GM18873 (cell line): ENCODE measurements around the gene CTAGE8.
"Not testable (repeated sequence)": the region's sequence is repeated elsewhere in the genome, so short reads cannot be mapped to it uniquely, and the experiment has no call there.

ENCODE experiments used
- ATAC-seq: cut with Tn5 transposase; IDR thresholded peaks from one replicate; pipeline ENCODE4 v1.9.1; 2021; ENCODE audit warnings: mild to moderate bottlenecking, moderate library complexity, moderate number of reproducible peaks; ENCODE audit not compliant: unreplicated experiment, low FRiP score

The CTAGE8 gene

GRCh38 chr7:144262128-144262527, 7.0 kb downstream of the CTAGE8 start:
- not testable (repeated sequence) for ATAC-seq

- not testable (repeated sequence) for ATAC-seq
Observed at GRCh38 chr7:144259067-144259466, 10.0 kb downstream of the CTAGE8 start.

- no peak for ATAC-seq
Observed at GRCh38 chr7:144256112-144256511, 13.0 kb downstream of the CTAGE8 start.

GRCh38 chr7:144255471-144255897, 13.6 kb downstream of the CTAGE8 start:
- ATAC-seq = no peak

GRCh38 chr7:144252307-144252706, 16.8 kb downstream of the CTAGE8 start:
- not testable (repeated sequence) for ATAC-seq

- not testable (repeated sequence) for ATAC-seq
Observed at GRCh38 chr7:144247674-144248330, 21.3 kb downstream of the CTAGE8 start.

- not testable (repeated sequence) for ATAC-seq
Observed at GRCh38 chr7:144246967-144247366, 22.1 kb downstream of the CTAGE8 start.

GRCh38 chr7:144245372-144245771, 23.7 kb downstream of the CTAGE8 start:
- not testable (repeated sequence) for ATAC-seq

- ATAC-seq = not testable (repeated sequence)
Observed at GRCh38 chr7:144239365-144239764, 29.7 kb downstream of the CTAGE8 start, which contains the start of gene OR2A42. OR2A42 (minus strand) TSS chr7:144239605; CDS start chr7:144232843, 6,762 bp downstream.

GRCh38 chr7:144238530-144239082, 30.5 kb downstream of the CTAGE8 start:
- ATAC-seq = not testable (repeated sequence)

GRCh38 chr7:144233039-144233438, 36.0 kb downstream of the CTAGE8 start:
- ATAC-seq = not testable (repeated sequence)

- not testable (repeated sequence) for ATAC-seq
Observed at GRCh38 chr7:144231027-144231426, 38.1 kb downstream of the CTAGE8 start.

GRCh38 chr7:144228810-144229209, 40.3 kb downstream of the CTAGE8 start:
- not testable (repeated sequence) for ATAC-seq

- not testable (repeated sequence) for ATAC-seq
Observed at GRCh38 chr7:144226866-144227265, 42.2 kb downstream of the CTAGE8 start.

GRCh38 chr7:144223675-144224074, 45.4 kb downstream of the CTAGE8 start:
- not testable (repeated sequence) for ATAC-seq

GRCh38 chr7:144220531-144220930, 48.6 kb downstream of the CTAGE8 start:
- ATAC-seq = not testable (repeated sequence)

GRCh38 chr7:144219149-144219548, 49.9 kb downstream of the CTAGE8 start:
- not testable (repeated sequence) for ATAC-seq

GRCh38 chr7:144218581-144218980, 50.5 kb downstream of the CTAGE8 start:
- not testable (repeated sequence) for ATAC-seq

- ATAC-seq = not testable (repeated sequence)
Observed at GRCh38 chr7:144217200-144217599, 51.9 kb downstream of the CTAGE8 start.
